Ascending aorta (tissue), 2 donors: Measurements from ENCODE around the gene HDHD3. TPM values are rescaled to one million over a fixed set of nuclear protein-coding genes. Genes with fewer than 3 reads are reported as not detected.

Experiments used
- DNase-seq, 2 donors: peaks; one replicate each; pipeline ENCODE4 v3.0.0-alpha.2; 2019; ENCODE audit warnings: low spot score in 2 of 2
- H3K27ac ChIP-seq, 2 donors: fragments of 200-600 bp; sonication (generic); one replicate each; pipeline ENCODE4 v1.5.1; 2016 to 2017; ENCODE audit warnings: mild to moderate bottlenecking in 1 of 2
- H3K27me3 ChIP-seq: fragments of 200-600 bp; sonication (generic); one replicate; pipeline ENCODE4 v1.5.1; 2017
- H3K36me3 ChIP-seq, 2 donors: fragments of 200-600 bp; sonication (generic); one replicate each; pipeline ENCODE4 v1.5.1; 2016
- H3K4me1 ChIP-seq, 2 donors: fragments of 200-600 bp; sonication (generic); one replicate each; pipeline ENCODE4 v1.5.1; 2016 to 2017; ENCODE audit warnings: mild to moderate bottlenecking in 1 of 2
- H3K4me3 ChIP-seq, 2 donors: fragments of 200-600 bp; sonication (generic); one replicate each; pipeline ENCODE4 v1.5.1; 2016 to 2017; ENCODE audit warnings: mild to moderate bottlenecking in 1 of 2
- H3K9me3 ChIP-seq, 2 donors: fragments of 200-600 bp; sonication (generic); one replicate each; pipeline ENCODE4 v1.5.1; 2016
- CTCF ChIP-seq, 3 experiments: fragments of 200-600 bp in 2 of 3; fragments of 450-650 bp in 1 of 3; sonication (generic) in 2 of 3; IDR thresholded peaks; one replicate each; pipeline ENCODE4 v1.5.1; 2016 to 2019; ENCODE audit warnings: antibody characterized with exemption in 3 of 3, mild to moderate bottlenecking in 1 of 3, moderate library complexity in 1 of 3
- intact Hi-C: fragments of 100-400 bp; cut with DNase I; formaldehyde crosslinking; loops from one replicate; pipeline ENCODE4 v1.15.1; 2023
- total RNA-seq: library from RNA; depleted of rRNA; stranded (reverse); fragments of >200 nt; gene quantifications from one replicate; pipeline ENCODE4 v1.1.0, GENCODE V29; 2016

The HDHD3 gene
- total RNA-seq, 1 donor from 2014 or later, result 16.5 TPM

- no peaks in the 10 kb centered on the region for H3K27me3 ChIP-seq
- intact Hi-C loops, result loop anchor here (5.0 kb wide), 1 partner anchor 35 kb away; the partner anchor contains the start of gene HDHD3
These were observed 34.9 kb downstream of the HDHD3 start for GRCh38 chr9:113341712-113342410.

GRCh38 chr9:113340011-113340699 lies 36.6 kb downstream of the HDHD3 start, which contains the start of gene WDR31:
TSS of gene WDR31 (minus strand) at chr9:113340275. CDS start at chr9:113332022, 8,253 bp downstream.
- Histone ChIP-seq H3K27ac (peak within 1 kb of the TSS; percentile 62 to 72), H3K9me3 (no peaks in the 10 kb centered on the region), H3K4me1 (peaks cover 0 to 7% of the 10 kb centered on the region in 2 donors), H3K36me3 (no peaks in the 10 kb centered on the region), H3K27me3 (no peaks in the 10 kb centered on the region), H3K4me3 (peak within 1 kb of the TSS; percentile 70 to 76)
- peak in 1 of 3 experiments; percentile 4 for TF ChIP-seq CTCF (IDR thresholded peaks at IDR 0.05)
- intact Hi-C loops, result loop anchor here (1.0 to 5.0 kb wide), 2 partner anchors 37 to 65 kb away; partner anchors contain the start of genes CDC26, HDHD3 and PRPF4
- DNase-seq, result peak; percentile 24 to 92

More at GRCh38 chr9:113341712-113342410, 34.9 kb downstream of the HDHD3 start:
- Histone ChIP-seq H3K36me3 (no peaks in the 10 kb centered on the region), H3K9me3 (no peaks in the 10 kb centered on the region), H3K4me1 (peaks cover 0 to 7% of the 10 kb centered on the region in 2 donors), H3K4me3 (no peak overlapping the region), H3K27ac (no peak overlapping the region)
- no peak for TF ChIP-seq CTCF (IDR thresholded peaks at IDR 0.05)
- no peak for DNase-seq

GRCh38 chr9:113337714-113338113 lies 39.1 kb downstream of the HDHD3 start:
- H3K27ac ChIP-seq, result no peak overlapping the region
- H3K27me3 ChIP-seq, result no peaks in the 10 kb centered on the region
- H3K9me3 ChIP-seq, result no peaks in the 10 kb centered on the region
- H3K4me3 ChIP-seq, result no peak overlapping the region
- no peaks in the 10 kb centered on the region for H3K36me3 ChIP-seq
- intact Hi-C loops, result no loop called here
- TF ChIP-seq CTCF (IDR thresholded peaks at IDR 0.05), result no peak
- DNase-seq, result no peak
- H3K4me1 ChIP-seq, result peaks cover 0 to 7% of the 10 kb centered on the region in 2 donors

GRCh38 chr9:113331780-113332179 lies 45.0 kb downstream of the HDHD3 start:
- Histone ChIP-seq H3K4me1 (no peaks in the 10 kb centered on the region), H3K36me3 (no peaks in the 10 kb centered on the region), H3K9me3 (no peaks in the 10 kb centered on the region), H3K27me3 (no peaks in the 10 kb centered on the region), H3K27ac (no peak overlapping the region), H3K4me3 (no peak overlapping the region)
- no peak for TF ChIP-seq CTCF (IDR thresholded peaks at IDR 0.05)
- intact Hi-C loops, result no loop called here
- no peak for DNase-seq

- no peaks in the 10 kb centered on the region for H3K4me1 ChIP-seq
- H3K36me3 ChIP-seq, result no peaks in the 10 kb centered on the region
- no peaks in the 10 kb centered on the region for H3K9me3 ChIP-seq
- H3K27me3 ChIP-seq, result no peaks in the 10 kb centered on the region
- no peak for TF ChIP-seq CTCF (IDR thresholded peaks at IDR 0.05)
- H3K4me3 ChIP-seq, result no peak overlapping the region
- intact Hi-C loops, result no loop called here
- DNase-seq, result no peak
- H3K27ac ChIP-seq, result no peak overlapping the region
These were observed 48.6 kb downstream of the HDHD3 start for GRCh38 chr9:113328045-113328782.
